ENCODE results near the gene CKS1B. TPM values are rescaled to one million over a fixed set of nuclear protein-coding genes. Genes with fewer than 3 reads are reported as not detected.

Gene CKS1B
- total RNA-seq, 2 experiments from 2014 or later, result 204 to 230 TPM

DNA sequence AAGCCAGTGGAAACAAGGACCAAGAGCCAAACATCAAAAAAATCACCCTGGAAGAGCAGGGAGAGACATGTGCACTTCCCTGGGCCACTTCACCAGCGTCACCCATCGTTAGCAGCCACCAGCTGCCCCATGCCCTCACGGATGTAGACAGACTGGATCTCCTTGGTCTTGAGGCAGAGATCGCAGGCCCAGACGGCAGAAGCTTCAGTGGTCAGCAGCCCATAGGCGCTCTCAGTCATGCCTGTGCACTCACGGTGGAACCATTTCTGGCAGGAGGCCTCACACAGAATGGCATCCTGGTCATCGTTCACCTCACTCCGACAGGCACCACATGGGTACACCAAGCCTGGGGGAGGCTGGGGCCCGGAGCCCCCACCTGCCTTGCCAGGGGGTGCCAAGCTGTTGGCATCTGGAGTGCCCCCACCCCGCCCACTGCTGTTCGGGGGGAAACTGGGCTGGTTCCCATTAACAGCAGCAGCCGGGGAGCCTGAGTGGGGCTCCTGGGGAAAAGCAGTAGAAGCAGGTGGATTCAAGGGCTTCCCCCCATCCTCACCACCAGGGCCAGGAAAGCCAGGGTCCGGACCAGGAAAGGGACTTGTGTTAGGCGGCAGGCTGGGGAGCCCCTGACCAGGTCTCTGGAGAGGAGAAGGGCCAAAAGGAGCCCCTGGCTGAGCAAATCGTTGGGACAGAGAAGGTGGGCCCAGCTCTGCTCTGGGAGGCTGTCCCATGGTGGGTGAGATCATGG is 15.6 kb upstream of the CKS1B start:
- ChIA-PET CTCF (ENCODE audit: unreplicated experiment) (no interaction called here), POLR2A (interaction anchor here (1.5 kb wide), 1 partner anchor 15 kb away, joined by 6 read pairs; no protein-coding TSS in a partner anchor)
- no TSS peak for BruUV-seq (replicated peaks)
- Histone ChIP-seq H4K20me1 (ENCODE audit: insufficient read depth, low read length) (0 out of 2 replicates have a peak, but pooled peaks cover 4% of the 10 kb centered on the region), H3K4me1 (ENCODE audit: insufficient read depth, low read length, poor library complexity, severe bottlenecking) (peaks cover 55% of the 10 kb centered on the region), H3K4me2 (ENCODE audit: low read length) (peak overlapping the region; percentile 1; the same call in 1 of the 2 replicates), H3K9me2 (ENCODE audit: insufficient read depth, low read length) (no peaks in the 10 kb centered on the region), H3K4me3 (ENCODE audit: low read depth, low read length, poor library complexity, severe bottlenecking) (no peak overlapping the region), H2AFZ (ENCODE audit: low read length) (no peak overlapping the region), H3K27ac (ENCODE audit: low read depth, low read length, poor library complexity, severe bottlenecking) (peak overlapping the region; percentile 5), H3K79me2 (ENCODE audit: insufficient read depth, low read depth, low read length) (peaks cover 30% of the 10 kb centered on the region), H3K9me3 (ENCODE audit: low read length) (no peaks in the 10 kb centered on the region), H3K36me3 (ENCODE audit: insufficient read depth, low read length) (peaks cover 47% of the 10 kb centered on the region)
- intact Hi-C loops (cut with micrococcal nuclease; ENCODE audit: unreplicated experiment), result no loop called here
- TF ChIP-seq EZH2phosphoT487 (IDR thresholded peaks at IDR 0.05; ENCODE audit: borderline replicate concordance, low read depth, low read length), result no peak
- no peak for DNase-seq (ENCODE audit: low spot score)

DNA sequence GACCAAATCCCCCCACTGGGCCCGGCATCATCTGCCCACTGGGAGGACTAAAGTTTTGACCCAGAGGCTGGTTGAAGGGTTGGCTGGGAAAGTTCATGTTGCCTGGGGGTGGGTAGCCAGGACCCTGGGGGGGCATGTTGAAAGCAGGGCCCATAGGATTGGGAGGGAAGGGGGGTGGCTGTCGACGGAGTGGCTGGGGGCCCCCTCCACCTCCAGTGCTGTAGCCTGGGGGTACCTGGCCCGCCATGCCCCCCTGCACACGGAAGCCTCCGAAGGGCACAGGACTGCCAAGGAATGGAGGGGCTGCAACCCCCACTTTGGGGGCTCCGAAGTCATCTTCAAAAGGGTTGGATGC is 15.1 kb upstream of the CKS1B start:
- no TSS peak for BruUV-seq (replicated peaks)
- Histone ChIP-seq H2AFZ (ENCODE audit: low read length) (no peak overlapping the region), H3K27ac (ENCODE audit: low read depth, low read length, poor library complexity, severe bottlenecking) (no peak overlapping the region), H3K4me2 (ENCODE audit: low read length) (no peak overlapping the region; the same call in 1 of the 2 replicates), H3K79me2 (ENCODE audit: insufficient read depth, low read depth, low read length) (peaks cover 26% of the 10 kb centered on the region), H3K36me3 (ENCODE audit: insufficient read depth, low read length) (peaks cover 52% of the 10 kb centered on the region), H4K20me1 (ENCODE audit: insufficient read depth, low read length) (0 out of 2 replicates have a peak, but pooled peaks cover 4% of the 10 kb centered on the region), H3K4me3 (ENCODE audit: low read depth, low read length, poor library complexity, severe bottlenecking) (no peak overlapping the region), H3K4me1 (ENCODE audit: insufficient read depth, low read length, poor library complexity, severe bottlenecking) (peaks cover 49% of the 10 kb centered on the region), H3K9me2 (ENCODE audit: insufficient read depth, low read length) (no peaks in the 10 kb centered on the region), H3K9me3 (ENCODE audit: low read length) (no peaks in the 10 kb centered on the region)
- no peak for TF ChIP-seq EZH2phosphoT487 (IDR thresholded peaks at IDR 0.05; ENCODE audit: borderline replicate concordance, low read depth, low read length)
- TF ChIP-seq, protein P1, sequence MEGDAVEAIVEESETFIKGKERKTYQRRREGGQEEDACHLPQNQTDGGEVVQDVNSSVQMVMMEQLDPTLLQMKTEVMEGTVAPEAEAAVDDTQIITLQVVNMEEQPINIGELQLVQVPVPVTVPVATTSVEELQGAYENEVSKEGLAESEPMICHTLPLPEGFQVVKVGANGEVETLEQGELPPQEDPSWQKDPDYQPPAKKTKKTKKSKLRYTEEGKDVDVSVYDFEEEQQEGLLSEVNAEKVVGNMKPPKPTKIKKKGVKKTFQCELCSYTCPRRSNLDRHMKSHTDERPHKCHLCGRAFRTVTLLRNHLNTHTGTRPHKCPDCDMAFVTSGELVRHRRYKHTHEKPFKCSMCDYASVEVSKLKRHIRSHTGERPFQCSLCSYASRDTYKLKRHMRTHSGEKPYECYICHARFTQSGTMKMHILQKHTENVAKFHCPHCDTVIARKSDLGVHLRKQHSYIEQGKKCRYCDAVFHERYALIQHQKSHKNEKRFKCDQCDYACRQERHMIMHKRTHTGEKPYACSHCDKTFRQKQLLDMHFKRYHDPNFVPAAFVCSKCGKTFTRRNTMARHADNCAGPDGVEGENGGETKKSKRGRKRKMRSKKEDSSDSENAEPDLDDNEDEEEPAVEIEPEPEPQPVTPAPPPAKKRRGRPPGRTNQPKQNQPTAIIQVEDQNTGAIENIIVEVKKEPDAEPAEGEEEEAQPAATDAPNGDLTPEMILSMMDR (conservative IDR thresholded peaks at IDR 0.05; ENCODE audit: low read length), result no peak
- no peak for DNase-seq (ENCODE audit: low spot score)
- ChIA-PET POLR2A (interaction anchor here (0.6 kb wide), 1 partner anchor 25 kb away, joined by 3 read pairs; no protein-coding TSS in a partner anchor), CTCF (ENCODE audit: unreplicated experiment) (no interaction called here)
- intact Hi-C loops (cut with micrococcal nuclease; ENCODE audit: unreplicated experiment), result no loop called here

DNA sequence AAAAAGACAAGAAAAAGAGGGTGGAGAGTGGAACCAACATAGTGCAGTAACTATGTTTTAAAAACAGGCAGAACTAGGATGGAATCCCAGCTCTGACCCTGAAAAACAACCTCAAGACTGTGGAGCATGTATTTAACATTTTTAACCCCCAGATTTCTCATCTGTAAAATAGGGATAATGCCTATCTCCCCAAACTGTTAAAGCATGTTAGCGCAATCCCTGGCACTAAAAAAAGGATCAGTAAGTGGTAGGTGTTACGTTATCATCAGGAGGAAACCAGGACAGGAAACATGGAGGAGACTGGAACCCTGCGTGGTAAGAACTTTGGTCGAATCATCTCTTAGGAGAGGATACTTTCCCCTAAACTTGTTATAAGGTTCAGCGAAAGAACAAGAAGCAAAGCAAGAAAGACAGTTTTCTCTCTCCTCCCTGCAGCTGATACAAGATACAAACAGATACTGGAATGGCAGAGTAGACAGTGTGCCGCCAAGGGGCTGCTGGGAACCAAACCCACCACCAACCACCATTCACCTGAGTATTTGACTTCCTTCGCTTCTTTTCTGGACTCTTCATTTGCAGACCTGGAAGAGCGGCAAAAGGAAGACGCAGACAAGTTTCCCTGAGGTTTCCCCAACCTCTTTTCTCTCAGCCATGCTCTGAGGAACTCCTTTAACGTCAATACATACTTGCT is 13.9 kb upstream of the CKS1B start:
- intact Hi-C loops (cut with micrococcal nuclease; ENCODE audit: unreplicated experiment), result loop anchor here (1.0 to 5.0 kb wide), 4 partner anchors 14 to 102 kb away; partner anchors contain the start of genes CKS1B and EFNA4
- H3K9me3 ChIP-seq (ENCODE audit: low read length), result no peaks in the 10 kb centered on the region
- 0 out of 2 replicates have a peak, but pooled peaks cover 4% of the 10 kb centered on the region for H4K20me1 ChIP-seq (ENCODE audit: insufficient read depth, low read length)
- BruUV-seq (replicated peaks), result TSS peak; percentile 39
- peaks cover 21% of the 10 kb centered on the region for H3K79me2 ChIP-seq (ENCODE audit: insufficient read depth, low read depth, low read length)
- peak; percentile 36 for DNase-seq (ENCODE audit: low spot score)
- ChIA-PET CTCF (ENCODE audit: unreplicated experiment) (no interaction called here), POLR2A (interaction anchor here (0.5 to 1.5 kb wide), 4 partner anchors 9 to 26 kb away, joined by 3 to 6 read pairs (median 4); partner anchors contain the start of gene FLAD1)
- TF ChIP-seq EZH2phosphoT487 (IDR thresholded peaks at IDR 0.05; ENCODE audit: borderline replicate concordance, low read depth, low read length), result no peak
- TF ChIP-seq, protein P1 (conservative IDR thresholded peaks at IDR 0.05; ENCODE audit: low read length), result no peak
- H3K4me2 ChIP-seq (ENCODE audit: low read length), result peak overlapping the region; percentile 88
- H3K9me2 ChIP-seq (ENCODE audit: insufficient read depth, low read length), result no peaks in the 10 kb centered on the region
- H3K4me1 ChIP-seq (ENCODE audit: insufficient read depth, low read length, poor library complexity, severe bottlenecking), result peaks cover 39% of the 10 kb centered on the region
- H3K4me3 ChIP-seq (ENCODE audit: low read depth, low read length, poor library complexity, severe bottlenecking), result peak overlapping the region; percentile 82
- H3K27ac ChIP-seq (ENCODE audit: low read depth, low read length, poor library complexity, severe bottlenecking), result peak overlapping the region; percentile 77
- H3K36me3 ChIP-seq (ENCODE audit: insufficient read depth, low read length), result peaks cover 62% of the 10 kb centered on the region
- H2AFZ ChIP-seq (ENCODE audit: low read length), result no peak overlapping the region

Measured in OCI-LY7 (cell line).